ENCODE measurements around the gene LTBP2.

LTBP2 gene

DNA sequence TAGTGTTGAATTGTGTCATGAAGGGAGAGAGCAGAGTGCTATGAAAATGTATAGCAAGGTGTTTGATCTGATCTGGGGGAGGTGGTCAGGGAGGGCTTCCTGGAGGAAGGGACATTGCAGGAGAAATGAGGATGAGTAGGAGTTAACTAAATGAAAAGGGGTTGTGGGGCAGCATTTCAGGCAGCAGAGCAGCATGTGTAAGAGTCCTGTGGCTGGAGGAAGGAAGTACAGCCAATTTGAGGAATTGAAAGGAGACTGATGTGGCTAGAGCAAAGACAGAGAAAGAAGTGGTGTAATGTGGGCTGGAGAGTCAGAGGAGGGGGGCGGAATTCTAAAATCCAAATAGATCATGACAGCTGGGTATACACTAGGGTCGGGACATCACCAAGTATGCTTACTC is 139.4 kb downstream of the LTBP2 start:
- TF ChIP-seq, protein P1, sequence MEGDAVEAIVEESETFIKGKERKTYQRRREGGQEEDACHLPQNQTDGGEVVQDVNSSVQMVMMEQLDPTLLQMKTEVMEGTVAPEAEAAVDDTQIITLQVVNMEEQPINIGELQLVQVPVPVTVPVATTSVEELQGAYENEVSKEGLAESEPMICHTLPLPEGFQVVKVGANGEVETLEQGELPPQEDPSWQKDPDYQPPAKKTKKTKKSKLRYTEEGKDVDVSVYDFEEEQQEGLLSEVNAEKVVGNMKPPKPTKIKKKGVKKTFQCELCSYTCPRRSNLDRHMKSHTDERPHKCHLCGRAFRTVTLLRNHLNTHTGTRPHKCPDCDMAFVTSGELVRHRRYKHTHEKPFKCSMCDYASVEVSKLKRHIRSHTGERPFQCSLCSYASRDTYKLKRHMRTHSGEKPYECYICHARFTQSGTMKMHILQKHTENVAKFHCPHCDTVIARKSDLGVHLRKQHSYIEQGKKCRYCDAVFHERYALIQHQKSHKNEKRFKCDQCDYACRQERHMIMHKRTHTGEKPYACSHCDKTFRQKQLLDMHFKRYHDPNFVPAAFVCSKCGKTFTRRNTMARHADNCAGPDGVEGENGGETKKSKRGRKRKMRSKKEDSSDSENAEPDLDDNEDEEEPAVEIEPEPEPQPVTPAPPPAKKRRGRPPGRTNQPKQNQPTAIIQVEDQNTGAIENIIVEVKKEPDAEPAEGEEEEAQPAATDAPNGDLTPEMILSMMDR (IDR thresholded peaks at IDR 0.05) = no peak

DNA sequence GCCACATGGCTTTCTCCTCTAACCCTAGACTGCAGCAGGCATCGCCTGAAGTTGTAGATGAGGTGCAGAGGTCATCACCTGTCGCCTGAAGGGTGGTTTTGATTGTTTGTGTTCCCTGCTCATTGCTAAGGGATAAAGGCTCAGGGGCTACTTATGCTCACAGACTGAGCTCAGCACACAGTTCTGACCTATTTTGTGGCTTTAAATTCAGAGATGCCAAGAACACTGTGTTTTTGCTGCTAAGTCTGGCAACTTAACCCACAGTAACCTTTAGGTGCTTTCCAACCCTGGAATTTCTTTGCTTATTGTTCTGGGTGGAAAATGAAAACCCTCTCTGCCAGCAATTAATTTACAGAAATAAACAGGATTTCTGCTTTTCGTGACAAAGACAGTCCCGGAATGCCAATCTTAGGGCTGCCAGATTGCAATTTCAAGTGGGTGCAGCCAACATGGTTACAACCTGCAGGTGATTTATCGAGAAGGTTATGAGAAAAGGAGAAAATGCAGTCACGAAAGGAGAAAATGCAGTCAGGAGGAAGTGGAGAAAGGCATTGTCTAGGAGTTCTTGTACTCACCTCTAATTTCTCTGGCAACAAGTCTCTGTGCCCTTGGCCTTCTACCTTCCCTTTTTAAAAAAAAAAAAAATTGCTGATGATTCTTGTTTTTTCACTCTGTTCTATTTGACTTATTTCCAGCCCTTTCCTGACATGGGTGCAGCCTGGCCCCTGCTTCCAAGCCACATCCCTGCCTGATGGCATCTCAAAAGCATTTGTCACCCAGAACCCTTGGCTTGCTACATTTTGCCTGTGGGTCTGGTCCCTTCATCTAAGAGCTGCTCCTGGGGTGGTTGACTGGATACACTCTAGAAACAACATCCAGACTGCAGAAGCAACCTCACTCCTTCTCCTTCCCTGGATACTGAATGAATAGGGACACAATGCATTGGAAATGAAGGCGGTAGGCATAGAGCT is 142.2 kb downstream of the LTBP2 start:
- TF ChIP-seq, protein P1 (IDR thresholded peaks at IDR 0.05) = no peak

GRCh38 chr14:74468513-74468912 is 143.5 kb downstream of the LTBP2 start:
- TF ChIP-seq, protein P1 (IDR thresholded peaks at IDR 0.05) = no peak

DNA sequence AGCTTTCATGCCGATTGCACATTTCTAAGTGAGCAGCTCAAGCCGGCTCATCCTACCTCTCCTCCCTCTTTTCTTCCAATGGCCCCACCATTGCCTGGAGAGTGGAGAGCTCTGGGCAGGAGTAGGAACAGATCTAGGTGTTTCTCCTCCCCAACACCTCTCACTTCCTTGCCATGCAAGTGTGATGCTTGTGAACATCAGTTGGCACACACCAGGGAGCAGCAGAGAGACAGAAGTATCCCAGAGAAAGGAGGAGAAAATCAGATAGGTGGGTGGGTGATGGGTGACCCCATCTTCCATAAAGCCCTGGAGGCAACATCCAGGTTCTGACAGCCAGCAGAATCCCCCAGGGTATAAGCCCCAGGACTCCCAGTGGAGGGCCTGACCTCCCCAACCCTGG is 146.7 kb downstream of the LTBP2 start:
- TF ChIP-seq, protein P1 (IDR thresholded peaks at IDR 0.05) = no peak

GRCh38 chr14:74464785-74465184 is 147.3 kb downstream of the LTBP2 start:
- TF ChIP-seq, protein P1 (IDR thresholded peaks at IDR 0.05) = no peak

GRCh38 chr14:74463697-74464096 is 148.3 kb downstream of the LTBP2 start:
- TF ChIP-seq, protein P1 (IDR thresholded peaks at IDR 0.05) = no peak

DNA sequence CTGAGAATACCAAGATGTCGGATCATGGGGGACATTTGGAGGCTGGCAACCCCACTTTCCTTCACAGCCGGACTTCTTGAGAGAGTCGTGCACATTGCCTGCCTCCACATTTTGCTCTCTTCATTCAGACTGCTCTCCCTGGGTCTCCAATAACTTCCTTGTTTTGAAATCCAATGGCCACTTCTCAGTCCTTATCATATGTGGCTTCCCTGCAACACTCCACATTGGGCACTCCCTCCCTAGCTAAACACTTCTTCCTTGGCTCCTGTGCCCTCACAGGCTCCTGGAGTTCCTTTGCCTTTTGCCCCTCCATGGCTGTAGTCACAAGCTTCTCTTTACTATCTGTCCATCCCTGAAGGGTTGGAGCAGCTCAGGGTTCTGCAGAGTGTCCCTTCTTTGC is 149.0 kb downstream of the LTBP2 start:
- TF ChIP-seq, protein P1 (IDR thresholded peaks at IDR 0.05) = no peak
